ENCODE data around the gene GRIP2.
"Not testable (repeated sequence)": the region's sequence is repeated elsewhere in the genome, so short reads cannot be mapped to it uniquely, and the experiment has no call there.

GRIP2 gene

DNA sequence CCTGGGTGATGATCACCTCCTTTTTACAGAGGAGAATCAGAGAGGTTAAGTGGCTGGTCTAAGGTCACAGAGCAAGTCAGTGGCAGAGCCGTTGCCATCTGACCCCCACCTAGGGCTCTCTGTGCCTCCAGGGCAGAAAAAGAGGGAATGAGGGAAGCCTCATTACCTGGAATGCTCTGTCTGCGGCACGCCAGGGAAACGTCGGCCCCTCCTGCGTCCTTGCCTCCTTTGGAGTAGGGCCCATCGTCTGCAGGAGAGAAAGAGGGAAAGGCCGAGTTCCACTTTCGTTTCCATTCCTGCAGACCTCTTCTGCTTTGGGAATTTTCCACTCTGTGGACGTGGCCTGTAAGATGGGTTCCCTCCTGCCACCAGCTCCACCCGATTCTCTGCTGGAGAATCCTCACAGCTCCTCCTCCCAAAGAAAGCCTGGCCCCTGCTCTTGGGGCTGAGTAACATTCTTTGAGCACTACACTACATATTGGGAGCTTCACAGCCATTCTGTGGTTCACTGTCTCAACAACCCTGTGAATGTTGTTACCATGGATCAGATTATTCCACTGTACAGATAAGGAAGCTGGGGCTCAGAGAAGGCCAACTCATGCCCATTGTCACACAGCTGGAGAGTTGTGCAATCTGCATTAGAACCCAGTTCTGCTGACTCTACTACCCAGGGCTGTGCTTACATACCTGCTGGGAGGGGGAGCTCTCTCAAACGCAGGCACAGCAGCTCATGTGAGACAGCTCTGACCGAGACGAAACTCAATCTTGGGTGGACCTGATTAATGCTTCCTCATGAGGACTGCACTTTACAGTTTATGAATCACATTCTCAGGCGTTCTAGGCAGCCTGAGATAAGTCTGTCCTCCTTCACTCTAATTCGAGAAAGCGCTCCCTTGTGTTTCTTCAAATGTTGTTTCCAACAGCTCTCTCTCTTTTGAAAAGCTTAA is 14.2 kb downstream of the GRIP2 start:
- H3K4me3 ChIP-seq (ENCODE audit: low read length), result no peak overlapping the region
- DNase-seq (ENCODE audit: low read depth, low spot score), result no peak

GRCh38 chr3:14524920-14525660 is 15.1 kb downstream of the GRIP2 start:
- no peak overlapping the region for H3K4me3 ChIP-seq (ENCODE audit: low read length)
- DNase-seq (ENCODE audit: low read depth, low spot score), result no peak

- DNase-seq (ENCODE audit: low read depth, low spot score), result no peak
- no peak overlapping the region for H3K4me3 ChIP-seq (ENCODE audit: low read length)
These were observed 15.8 kb downstream of the GRIP2 start for GRCh38 chr3:14524311-14524711.

DNA sequence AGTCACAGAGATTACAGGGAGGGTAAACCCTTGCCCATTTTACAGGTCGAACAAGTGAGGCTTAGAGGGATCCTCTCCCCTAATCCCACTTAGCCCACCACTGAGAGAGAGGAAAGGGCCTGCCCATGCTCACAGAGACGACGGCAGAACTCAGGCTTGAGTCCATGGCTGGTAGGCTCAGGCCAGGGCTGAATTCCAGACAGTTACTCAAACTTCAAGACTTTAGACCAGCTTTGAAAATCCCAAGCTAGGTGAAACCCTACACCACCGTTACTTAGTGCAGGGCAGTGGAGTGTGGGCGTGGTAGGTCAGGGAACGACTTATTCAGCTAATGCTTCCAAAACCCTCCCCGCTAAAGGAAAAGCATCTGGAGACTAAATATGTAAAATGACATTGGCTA is 16.4 kb downstream of the GRIP2 start:
- DNase-seq (ENCODE audit: low read depth, low spot score), result no peak
- no peak overlapping the region for H3K4me3 ChIP-seq (ENCODE audit: low read length)

- DNase-seq (ENCODE audit: low read depth, low spot score), result no peak
- no peak overlapping the region for H3K4me3 ChIP-seq (ENCODE audit: low read length)
These were observed 17.4 kb downstream of the GRIP2 start for GRCh38 chr3:14522768-14523167.

- no peak for DNase-seq (ENCODE audit: low read depth, low spot score)
- H3K4me3 ChIP-seq (ENCODE audit: low read length), result no peak overlapping the region
These were observed 17.9 kb downstream of the GRIP2 start for GRCh38 chr3:14522129-14522691.

DNA sequence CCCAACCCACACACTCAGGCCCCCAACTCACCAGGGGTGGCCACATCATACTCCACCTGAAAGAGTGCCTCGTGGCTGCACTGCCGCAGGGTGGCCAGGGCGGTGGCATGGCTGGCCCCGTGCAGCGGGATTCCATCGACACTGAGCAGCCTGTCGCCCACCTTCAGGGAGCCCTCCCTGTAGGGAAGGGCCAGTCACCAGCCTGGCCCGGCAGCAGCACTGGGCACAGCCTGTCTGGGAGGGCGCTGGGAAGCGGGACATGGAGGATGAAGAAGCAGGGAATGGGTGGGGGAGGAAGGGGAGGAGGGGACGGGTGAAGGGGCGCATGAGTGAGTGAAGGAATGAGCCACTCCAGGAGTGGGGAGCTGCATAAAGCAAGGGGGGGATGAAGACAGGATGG is 18.5 kb downstream of the GRIP2 start:
- no peak overlapping the region for H3K4me3 ChIP-seq (ENCODE audit: low read length)
- no peak for DNase-seq (ENCODE audit: low read depth, low spot score)

- no peak for DNase-seq (ENCODE audit: low read depth, low spot score)
- H3K4me3 ChIP-seq (ENCODE audit: low read length), result no peak overlapping the region
These were observed 19.2 kb downstream of the GRIP2 start for GRCh38 chr3:14520967-14521366.

DNA sequence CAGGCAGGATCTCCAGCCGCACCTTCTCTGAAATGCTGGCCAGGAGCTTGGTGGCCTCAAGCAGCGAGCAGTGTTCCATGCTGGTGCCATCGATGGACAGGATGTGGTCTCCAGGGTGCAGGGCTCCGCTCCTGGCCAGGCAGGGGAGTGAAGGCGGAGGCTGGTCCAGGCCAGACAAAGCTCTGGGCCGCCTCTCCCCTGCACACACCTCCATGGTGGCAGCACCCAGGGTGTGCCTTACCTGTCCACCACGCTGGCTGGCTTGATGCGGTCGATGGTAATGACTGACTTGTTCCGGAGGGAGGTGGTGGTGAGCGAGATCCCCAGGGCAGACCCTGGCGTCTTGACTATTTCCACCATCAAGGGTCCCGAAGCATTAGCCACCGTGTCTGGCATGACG is 20.0 kb downstream of the GRIP2 start:
- H3K4me3 ChIP-seq (ENCODE audit: low read length), result no peak overlapping the region
- DNase-seq (ENCODE audit: low read depth, low spot score), result no peak

DNA sequence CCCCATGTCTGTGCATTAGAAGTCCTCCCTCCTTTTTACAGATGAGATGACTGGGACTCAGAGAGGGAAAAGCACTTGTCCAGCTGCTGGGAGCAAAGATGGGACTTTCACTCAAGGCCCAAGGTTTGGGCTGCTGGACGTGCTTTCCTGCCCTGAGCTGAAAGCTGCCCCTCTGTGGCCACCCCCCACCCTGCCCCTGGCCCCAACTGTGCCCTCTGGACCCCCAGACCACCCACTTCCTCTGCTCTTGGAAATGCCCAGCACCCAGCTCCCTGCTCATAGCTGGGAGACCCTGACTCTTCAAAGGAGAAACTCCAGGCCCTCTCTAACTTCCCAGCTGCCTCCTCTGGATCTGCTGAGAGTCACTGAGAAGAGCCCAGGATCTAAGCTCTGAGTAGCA is 20.7 kb downstream of the GRIP2 start:
- no peak for DNase-seq (ENCODE audit: low read depth, low spot score)
- no peak overlapping the region for H3K4me3 ChIP-seq (ENCODE audit: low read length)

GRCh38 chr3:14518893-14519292 is 21.2 kb downstream of the GRIP2 start:
- H3K4me3 ChIP-seq (ENCODE audit: low read length), result no peak overlapping the region
- no peak for DNase-seq (ENCODE audit: low read depth, low spot score)

DNA sequence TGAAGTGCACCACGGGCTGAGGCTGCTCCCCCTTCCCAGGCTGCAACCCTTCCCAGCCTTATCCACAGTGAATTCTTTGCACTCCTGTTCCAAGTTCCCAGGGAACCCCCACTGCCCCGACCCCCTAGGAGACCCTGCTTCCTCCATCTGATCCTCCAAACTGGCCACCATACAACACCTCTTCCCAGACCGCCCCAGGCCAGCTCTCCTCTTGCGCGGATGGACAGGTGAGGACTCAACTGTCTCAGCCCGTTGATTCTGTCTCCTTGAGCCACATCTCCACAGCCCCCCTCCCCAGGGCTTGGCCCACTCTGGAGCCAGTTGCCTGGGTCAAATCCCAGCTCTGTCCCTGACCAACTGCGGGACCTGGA is 21.7 kb downstream of the GRIP2 start:
- DNase-seq (ENCODE audit: low read depth, low spot score), result no peak
- H3K4me3 ChIP-seq (ENCODE audit: low read length), result no peak overlapping the region

DNA sequence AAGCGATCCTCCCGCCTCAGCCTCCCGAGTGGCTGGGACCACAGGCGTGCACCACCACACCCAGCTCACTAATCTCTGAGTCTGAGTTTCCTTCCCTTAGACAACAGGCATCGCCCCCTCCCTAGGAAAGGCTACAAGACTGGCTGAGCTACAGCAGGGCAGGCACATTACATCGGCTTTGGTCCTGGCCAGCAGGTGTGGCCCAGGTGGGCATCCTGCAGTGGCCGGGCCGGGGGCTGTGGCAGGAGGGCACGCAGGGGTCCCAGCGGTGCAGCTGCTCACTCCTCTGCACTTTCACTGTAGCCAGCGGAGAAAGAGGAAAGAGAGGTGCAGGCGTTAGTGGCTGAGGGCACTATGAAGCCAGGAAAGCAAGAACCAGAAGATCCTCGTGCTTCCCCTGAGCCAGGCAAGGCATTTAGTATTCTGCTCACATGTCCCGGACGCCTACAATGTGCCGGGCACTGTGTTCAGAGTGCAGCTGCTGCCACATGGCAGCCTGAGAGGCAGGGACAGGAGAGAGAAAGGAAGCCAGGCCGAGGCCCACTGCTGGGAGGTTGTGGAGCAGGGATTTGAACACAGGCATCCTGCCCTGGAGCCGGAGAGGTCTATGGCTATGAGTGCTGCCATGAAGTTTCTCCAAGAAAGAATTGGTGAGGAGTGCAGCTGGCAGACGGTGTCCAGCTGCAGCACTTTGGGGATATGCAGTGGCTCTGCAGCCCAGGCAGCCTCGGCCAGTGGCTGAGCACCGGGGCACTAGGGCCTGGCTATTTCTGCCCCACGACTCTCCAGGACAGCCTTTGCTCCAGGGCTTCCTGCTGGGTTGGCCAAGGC is 22.3 kb downstream of the GRIP2 start:
- DNase-seq (ENCODE audit: low read depth, low spot score), result no peak
- H3K4me3 ChIP-seq (ENCODE audit: low read length), result no peak overlapping the region

DNA sequence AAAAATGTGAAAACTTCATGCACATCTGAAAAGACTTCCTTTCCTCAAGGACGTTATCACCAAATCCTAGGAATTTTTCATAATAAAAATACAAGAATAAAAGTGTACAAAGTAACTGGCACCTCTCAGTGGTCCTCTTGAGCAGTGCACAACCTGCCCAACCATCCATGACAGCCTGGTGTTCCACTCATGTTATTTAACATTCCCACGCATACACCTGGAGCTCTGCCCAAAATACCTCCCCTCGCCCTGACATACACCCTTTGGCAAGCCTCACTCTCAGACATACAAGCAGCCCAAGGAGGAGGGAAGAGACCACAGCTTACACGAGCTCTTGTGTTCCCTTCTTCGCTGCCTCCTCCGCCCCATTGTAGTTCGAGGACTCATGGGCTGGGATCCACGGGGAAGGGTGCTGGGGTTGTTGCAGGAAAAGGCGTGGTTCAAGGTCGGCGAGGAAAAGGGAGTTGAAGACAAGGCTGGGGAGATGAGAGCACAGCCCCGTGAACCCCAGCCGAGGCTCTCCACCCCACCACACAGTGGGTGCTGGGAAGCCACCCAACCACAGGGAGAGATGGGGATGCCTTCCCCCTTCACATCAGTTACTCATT is 23.3 kb downstream of the GRIP2 start:
- no peak overlapping the region for H3K4me3 ChIP-seq (ENCODE audit: low read length)
- DNase-seq (ENCODE audit: low read depth, low spot score), result no peak

- H3K4me3 ChIP-seq (ENCODE audit: low read length); DNase-seq (ENCODE audit: low read depth, low spot score): not testable (repeated sequence)
These were observed 24.6 kb downstream of the GRIP2 start for GRCh38 chr3:14515526-14515925.

GRCh38 chr3:14514323-14514720 is 25.8 kb downstream of the GRIP2 start:
- no peak for DNase-seq (ENCODE audit: low read depth, low spot score)
- no peak overlapping the region for H3K4me3 ChIP-seq (ENCODE audit: low read length)

DNA sequence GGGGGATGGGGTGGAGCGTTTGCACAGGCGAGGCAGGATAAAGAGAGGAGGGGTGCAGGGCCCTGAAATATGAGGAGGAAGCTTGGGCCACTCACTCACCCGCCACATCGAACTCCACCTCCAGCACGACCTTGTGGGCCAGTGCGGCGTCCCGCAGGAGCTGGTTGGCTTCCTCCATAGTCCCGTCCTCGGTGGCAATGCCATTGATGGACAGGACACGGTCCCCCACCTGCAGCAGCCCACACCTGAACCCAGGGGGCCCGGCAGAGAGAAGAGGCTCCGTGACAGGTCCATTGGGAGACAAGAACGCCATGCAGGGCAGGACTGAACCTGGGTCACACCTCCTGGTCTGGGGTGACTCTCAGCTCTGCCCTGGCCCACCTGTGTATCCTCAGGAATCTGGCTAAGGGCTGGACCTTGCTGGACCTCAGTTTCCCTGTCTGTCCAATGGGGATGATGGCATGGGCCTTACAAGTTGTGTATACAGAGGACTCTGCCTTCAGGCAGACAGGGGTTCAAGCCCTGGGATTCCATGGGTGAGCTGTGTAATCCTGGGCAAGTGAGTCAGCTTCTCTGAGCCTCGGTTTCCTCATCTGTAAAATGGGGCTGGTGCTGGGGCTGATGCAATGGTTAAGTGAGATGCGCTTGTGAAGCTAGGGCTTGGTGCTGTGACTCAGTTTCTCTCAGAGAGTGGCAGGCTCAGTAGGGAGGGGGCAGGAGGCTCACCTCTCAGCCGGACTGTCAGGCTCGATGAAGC is 26.4 kb downstream of the GRIP2 start:
- H3K4me3 ChIP-seq (ENCODE audit: low read length), result no peak overlapping the region
- no peak for DNase-seq (ENCODE audit: low read depth, low spot score)

DNA sequence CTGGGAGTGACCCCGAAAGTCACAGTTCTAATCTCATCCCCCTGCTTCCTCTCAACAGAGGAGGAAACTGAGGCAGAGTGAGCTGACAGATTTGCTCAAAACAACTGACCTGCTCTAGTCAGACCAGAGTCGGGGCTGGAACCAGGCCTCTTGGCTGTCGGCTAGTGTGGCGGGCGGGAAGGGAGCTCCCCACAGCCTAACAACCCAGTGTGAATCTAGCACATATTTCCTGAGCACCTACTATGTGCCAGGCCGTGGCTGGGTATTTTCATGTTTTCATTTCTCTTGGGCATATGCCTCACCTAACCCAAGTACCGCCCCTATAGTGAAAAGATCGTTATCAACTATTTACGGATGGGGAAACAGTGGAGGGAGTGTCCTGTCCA is 27.2 kb downstream of the GRIP2 start:
- H3K4me3 ChIP-seq (ENCODE audit: low read length), result no peak overlapping the region
- no peak for DNase-seq (ENCODE audit: low read depth, low spot score)
